A549 (cell line): Measurements from ENCODE around the gene TBC1D16. TPM values are rescaled to one million over a fixed set of nuclear protein-coding genes. Genes with fewer than 3 reads are reported as not detected.

ENCODE experiments used
- ATAC-seq, 2 experiments: fragments of 200-7000 bp in 1 of 2; fragments of >200 bp in 1 of 2; cut with Nextera tagmentation in 1 of 2; cut with Tn5 transposase in 1 of 2; 3 replicates each; pipeline versions ENCODE4 v1.8.0 to v1.9.1; 2018 to 2020; ENCODE audit warnings: mild to moderate bottlenecking in 1 of 2, moderate library complexity in 1 of 2
- CTCF ChIA-PET: fragments of 300-600 bp; sonication (Branson Sonifier 250); formaldehyde crosslinking; extraction: SDS; loops from one replicate; lab custom pipeline; 2021; ENCODE audit warnings: antibody characterized with exemption, inconsistent platforms; lab: Yijun Ruan, JAX
- POLR2A ChIA-PET: fragments of 350-600 bp; formaldehyde crosslinking; extraction: SDS; loops from one replicate; lab custom pipeline; 2021; ENCODE audit warnings: antibody characterized with exemption, inconsistent platforms; lab: Yijun Ruan, JAX
- DNase-seq, 2 experiments: peaks; one replicate each; pipeline versions ENCODE4 v3.0.0 to v3.0.0-alpha.2; 2011 to 2016; ENCODE audit warnings: low read depth in 1 of 2, low spot score in 1 of 2
- FAIRE-seq: peaks from 2 replicates; lab custom pipeline; 2011; peaks lifted over from hg19 to GRCh38; lab: Jason Lieb, UNC
- H3K27ac ChIP-seq, 2 experiments: fragments of >200 bp; sonication (Bioruptor Twin); formaldehyde crosslinking; 3 replicates each; pipeline ENCODE4 v1.5.1; 2016 to 2017
- H3K4me1 ChIP-seq: fragments of >200 bp; sonication (Bioruptor Twin); formaldehyde crosslinking; 3 replicates; pipeline ENCODE4 v1.6.1; 2016
- H3K4me2 ChIP-seq: fragments of >200 bp; sonication (Bioruptor Twin); formaldehyde crosslinking; 3 replicates; pipeline ENCODE4 v1.6.1; 2016
- H3K4me3 ChIP-seq: fragments of >200 bp; sonication (Bioruptor Twin); formaldehyde crosslinking; 3 replicates; pipeline ENCODE4 v1.5.1; 2016
- H3K9me3 ChIP-seq: fragments of >200 bp; sonication (Bioruptor Twin); formaldehyde crosslinking; 3 replicates; pipeline ENCODE4 v1.6.1; 2016
- CBX2 ChIP-seq: fragments of 200-600 bp; sonication (generic); IDR thresholded peaks from 2 replicates; pipeline ENCODE4 v1.6.1; 2016; ENCODE audit warnings: low read depth, mild to moderate bottlenecking, borderline replicate concordance
- EHMT2 ChIP-seq: fragments of 200-600 bp; sonication (generic); IDR thresholded peaks from 2 replicates; pipeline ENCODE4 v1.6.1; 2016; ENCODE audit warnings: antibody characterized with exemption, low read depth, mild to moderate bottlenecking, moderate library complexity
- ESRRA ChIP-seq: fragments of 150-350 bp; IDR thresholded peaks from 2 replicates; pipeline ENCODE4 v1.6.1; 2014; ENCODE audit warnings: mild to moderate bottlenecking, low read length, borderline replicate concordance
- GATA3 ChIP-seq: IDR thresholded peaks from 2 replicates; pipeline ENCODE4 v1.6.1; 2012; ENCODE audit warnings: borderline replicate concordance
- HOXB13 ChIP-seq: fragments of 250-450 bp; sonication (Bioruptor Pico); IDR thresholded peaks from 2 replicates; pipeline ENCODE4 v1.5.0; 2020; ENCODE audit warnings: low read depth, mild to moderate bottlenecking, moderate library complexity
- JUNB ChIP-seq: fragments of >200 bp; sonication (Bioruptor Twin); formaldehyde crosslinking; IDR thresholded peaks from 2 replicates; pipeline ENCODE4 v1.6.1; 2016
- MAZ ChIP-seq: fragments of 150-350 bp; IDR thresholded peaks from 2 replicates; pipeline ENCODE4 v1.6.1; 2014; ENCODE audit warnings: antibody characterized with exemption, low read depth, low read length, borderline replicate concordance
- NR3C1 ChIP-seq: fragments of >200 bp; sonication (Bioruptor Twin); formaldehyde crosslinking; IDR thresholded peaks from 3 replicates; pipeline ENCODE4 v1.6.1; 2017
- POLR2A ChIP-seq: IDR thresholded peaks from 2 replicates; pipeline ENCODE4 v1.6.1; 2012; ENCODE audit warnings: mild to moderate bottlenecking, low read length
- RAD21 ChIP-seq, 2 experiments: fragments of >200 bp in 1 of 2; sonication (Bioruptor Twin) in 1 of 2; formaldehyde crosslinking in 1 of 2; IDR thresholded peaks in 1 of 2; conservative IDR thresholded peaks in 1 of 2; 2 replicates in 1 of 2; 3 replicates in 1 of 2; pipeline ENCODE4 v1.6.1; 2012 to 2018; ENCODE audit warnings: inconsistent platforms in 1 of 2
- RNF2 ChIP-seq: fragments of 200-600 bp; sonication (generic); IDR thresholded peaks from 2 replicates; pipeline ENCODE4 v1.6.1; 2016; ENCODE audit warnings: low read depth, mild to moderate bottlenecking, antibody characterized with exemption, moderate library complexity, borderline replicate concordance
- USF2 ChIP-seq: fragments of 450-650 bp; IDR thresholded peaks from 2 replicates; pipeline ENCODE4 v1.6.1; 2014; ENCODE audit warnings: antibody characterized with exemption
- WGBS: methylation state at CpG from one replicate; pipeline ENCODE4 v1.1.6; 2017; ENCODE audit errors: missing lambda C conversion rate; 5-methylcytosine and 5-hydroxymethylcytosine counted together
- polyA plus RNA-seq, 4 experiments: library from polyadenylated mRNA; depleted of rRNA in 3 of 4; stranded (reverse); fragments of >200 nt; fragmentation: RNase III in 1 of 4; extraction: RNeasy Plus Mini Kit Qiagen cat#74134 plus additional on column Dnase treatment in 1 of 4; gene quantifications; 2 replicates in 3 of 4; 3 replicates in 1 of 4; pipeline ENCODE4 v1.2.3, GENCODE V29; 2011 to 2017
- TF ChIP-seq, protein P1 (sequence below): fragments of >200 bp; sonication (Bioruptor Twin); formaldehyde crosslinking; IDR thresholded peaks from 3 replicates; pipeline ENCODE4 v1.6.1; 2016
- TF ChIP-seq, protein P2 (sequence below): fragments of >200 bp; sonication (Bioruptor Twin); formaldehyde crosslinking; IDR thresholded peaks from 2 replicates; pipeline ENCODE4 v1.6.1; 2016
- TF ChIP-seq, protein P3 (sequence below): fragments of >200 bp; sonication (Bioruptor Twin); formaldehyde crosslinking; IDR thresholded peaks from 3 replicates; pipeline ENCODE4 v1.5.1; 2016
- TF ChIP-seq, protein P4 (sequence below): fragments of 150-350 bp; IDR thresholded peaks from 2 replicates; pipeline ENCODE4 v1.6.1; 2014; ENCODE audit warnings: low read depth, mild to moderate bottlenecking, low read length

TBC1D16 gene
- polyA plus RNA-seq, 2 of the 4 experiments (the other 2 are of a cell fraction): 8.9 to 12.5 TPM

DNA sequence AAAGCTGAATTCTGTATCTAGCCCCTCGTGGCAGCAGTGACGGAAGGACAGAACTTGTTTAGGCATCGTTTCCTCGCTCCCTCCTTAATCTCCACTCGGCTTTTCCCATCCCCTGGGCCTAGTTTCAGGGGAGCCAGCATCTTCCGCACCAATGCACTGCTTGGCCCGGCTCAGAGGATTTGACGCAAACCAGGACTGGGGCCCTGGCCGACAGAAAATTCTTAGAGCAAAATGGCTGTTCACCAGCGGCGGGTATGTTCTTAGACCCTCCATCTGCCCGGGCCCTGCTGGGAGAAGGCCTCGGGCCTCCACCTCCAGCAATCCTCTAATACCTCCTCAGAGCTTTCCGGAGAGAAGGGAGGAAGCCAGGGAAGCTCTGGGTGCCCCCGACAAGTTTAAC lies 54.6 kb downstream of the TBC1D16 start:
- Histone ChIP-seq H3K27ac (no peak overlapping the region), H3K4me1 (peaks cover 10% of the 10 kb centered on the region; the same call in 1 of the 3 replicates), H3K4me2 (no peak overlapping the region), H3K9me3 (no peaks in the 10 kb centered on the region), H3K4me3 (no peak overlapping the region)
- no peak for ATAC-seq
- ChIA-PET CTCF (interaction anchor here (1.1 to 2.0 kb wide), 5 partner anchors 24 to 239 kb away, joined by 3 to 9 read pairs (median 3); partner anchors contain the start of gene CBX4), POLR2A (no interaction called here)
- TF ChIP-seq USF2: no peak
- TF ChIP-seq MAZ: no peak
- TF ChIP-seq RNF2: no peak
- no peak for TF ChIP-seq RAD21 (conservative IDR thresholded peaks at IDR 0.05 in 1 of 2, IDR thresholded peaks at IDR 0.05 in 1 of 2)
- TF ChIP-seq, protein P1, sequence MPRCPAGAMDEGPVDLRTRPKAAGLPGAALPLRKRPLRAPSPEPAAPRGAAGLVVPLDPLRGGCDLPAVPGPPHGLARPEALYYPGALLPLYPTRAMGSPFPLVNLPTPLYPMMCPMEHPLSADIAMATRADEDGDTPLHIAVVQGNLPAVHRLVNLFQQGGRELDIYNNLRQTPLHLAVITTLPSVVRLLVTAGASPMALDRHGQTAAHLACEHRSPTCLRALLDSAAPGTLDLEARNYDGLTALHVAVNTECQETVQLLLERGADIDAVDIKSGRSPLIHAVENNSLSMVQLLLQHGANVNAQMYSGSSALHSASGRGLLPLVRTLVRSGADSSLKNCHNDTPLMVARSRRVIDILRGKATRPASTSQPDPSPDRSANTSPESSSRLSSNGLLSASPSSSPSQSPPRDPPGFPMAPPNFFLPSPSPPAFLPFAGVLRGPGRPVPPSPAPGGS: no peak
- TF ChIP-seq, protein P2, sequence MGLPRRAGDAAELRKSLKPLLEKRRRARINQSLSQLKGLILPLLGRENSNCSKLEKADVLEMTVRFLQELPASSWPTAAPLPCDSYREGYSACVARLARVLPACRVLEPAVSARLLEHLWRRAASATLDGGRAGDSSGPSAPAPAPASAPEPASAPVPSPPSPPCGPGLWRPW: no peak
- no peak for TF ChIP-seq NR3C1
- no peak for TF ChIP-seq GATA3
- TF ChIP-seq, protein P3, sequence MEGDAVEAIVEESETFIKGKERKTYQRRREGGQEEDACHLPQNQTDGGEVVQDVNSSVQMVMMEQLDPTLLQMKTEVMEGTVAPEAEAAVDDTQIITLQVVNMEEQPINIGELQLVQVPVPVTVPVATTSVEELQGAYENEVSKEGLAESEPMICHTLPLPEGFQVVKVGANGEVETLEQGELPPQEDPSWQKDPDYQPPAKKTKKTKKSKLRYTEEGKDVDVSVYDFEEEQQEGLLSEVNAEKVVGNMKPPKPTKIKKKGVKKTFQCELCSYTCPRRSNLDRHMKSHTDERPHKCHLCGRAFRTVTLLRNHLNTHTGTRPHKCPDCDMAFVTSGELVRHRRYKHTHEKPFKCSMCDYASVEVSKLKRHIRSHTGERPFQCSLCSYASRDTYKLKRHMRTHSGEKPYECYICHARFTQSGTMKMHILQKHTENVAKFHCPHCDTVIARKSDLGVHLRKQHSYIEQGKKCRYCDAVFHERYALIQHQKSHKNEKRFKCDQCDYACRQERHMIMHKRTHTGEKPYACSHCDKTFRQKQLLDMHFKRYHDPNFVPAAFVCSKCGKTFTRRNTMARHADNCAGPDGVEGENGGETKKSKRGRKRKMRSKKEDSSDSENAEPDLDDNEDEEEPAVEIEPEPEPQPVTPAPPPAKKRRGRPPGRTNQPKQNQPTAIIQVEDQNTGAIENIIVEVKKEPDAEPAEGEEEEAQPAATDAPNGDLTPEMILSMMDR: no peak
- TF ChIP-seq, protein P4, sequence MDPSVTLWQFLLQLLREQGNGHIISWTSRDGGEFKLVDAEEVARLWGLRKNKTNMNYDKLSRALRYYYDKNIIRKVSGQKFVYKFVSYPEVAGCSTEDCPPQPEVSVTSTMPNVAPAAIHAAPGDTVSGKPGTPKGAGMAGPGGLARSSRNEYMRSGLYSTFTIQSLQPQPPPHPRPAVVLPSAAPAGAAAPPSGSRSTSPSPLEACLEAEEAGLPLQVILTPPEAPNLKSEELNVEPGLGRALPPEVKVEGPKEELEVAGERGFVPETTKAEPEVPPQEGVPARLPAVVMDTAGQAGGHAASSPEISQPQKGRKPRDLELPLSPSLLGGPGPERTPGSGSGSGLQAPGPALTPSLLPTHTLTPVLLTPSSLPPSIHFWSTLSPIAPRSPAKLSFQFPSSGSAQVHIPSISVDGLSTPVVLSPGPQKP: no peak
- no peak for FAIRE-seq
- WGBS: 92% methylated on average over 13 of the region's 15 CpGs
- DNase-seq: no peak

GRCh38 chr17:79980246-79981043 lies 55.2 kb downstream of the TBC1D16 start:
- ChIA-PET POLR2A (interaction anchor here (0.5 kb wide), 1 partner anchor 11 kb away, joined by 3 read pairs; no protein-coding TSS in a partner anchor), CTCF (interaction anchor here (0.6 to 2.0 kb wide), 9 partner anchors 10 to 234 kb away, joined by 3 to 9 read pairs (median 3); partner anchors contain the start of gene CBX4)
- DNase-seq (no peak), ATAC-seq (no peak), FAIRE-seq (no peak)
- H3K4me2 ChIP-seq: no peak overlapping the region
- H3K9me3 ChIP-seq: no peaks in the 10 kb centered on the region
- 92% methylated on average over 23 of the region's 23 CpGs for WGBS
- H3K4me1 ChIP-seq: peaks cover 6% of the 10 kb centered on the region; the same call in 1 of the 3 replicates
- H3K4me3 ChIP-seq: no peak overlapping the region
- no peak overlapping the region for H3K27ac ChIP-seq
- TF ChIP-seq POLR2A (no peak), CBX2 (no peak), JUNB (no peak), MAZ (no peak), EHMT2 (no peak), ESRRA (no peak), HOXB13 (CRISPR knock-in tag) (no peak)
